GM23338 (cell line): Measurements from ENCODE around the gene PSMB11.

Experiments used
- CREB1 ChIP-seq: fragments of 250-450 bp; sonication (Bioruptor Pico); IDR thresholded peaks from 2 replicates; pipeline ENCODE4 v1.5.0; 2020; ENCODE audit warnings: low read depth, mild to moderate bottlenecking, moderate library complexity
- EZH2 ChIP-seq: fragments of 200-600 bp; sonication (generic); IDR thresholded peaks from one replicate; pipeline ENCODE4 v1.8.0; 2017; ENCODE audit warnings: antibody characterized with exemption, mild to moderate bottlenecking, low read depth; ENCODE audit not compliant: unreplicated experiment
- EZH2phosphoT487 ChIP-seq: fragments of 200-600 bp; sonication (generic); IDR thresholded peaks from one replicate; pipeline ENCODE4 v1.8.1; 2018; ENCODE audit warnings: antibody characterized with exemption; ENCODE audit not compliant: unreplicated experiment
- NANOG ChIP-seq: IDR thresholded peaks from 2 replicates; pipeline ENCODE4 v1.6.1; 2016; ENCODE audit warnings: antibody characterized with exemption, borderline replicate concordance
- POLR2AphosphoS5 ChIP-seq: IDR thresholded peaks from 2 replicates; pipeline ENCODE4 v1.6.1; 2016; ENCODE audit warnings: antibody characterized with exemption, low read depth
- REST ChIP-seq: IDR thresholded peaks from one replicate; pipeline ENCODE4 v1.6.1; 2018; ENCODE audit warnings: antibody characterized with exemption; ENCODE audit not compliant: unreplicated experiment
- ZNF114 ChIP-seq: fragments of 250-450 bp; sonication (Bioruptor Pico); IDR thresholded peaks from 2 replicates; pipeline ENCODE4 v1.5.0; 2020; ENCODE audit warnings: mild to moderate bottlenecking, moderate library complexity
- TF ChIP-seq, protein P1 (sequence below), 2 experiments: fragments of 200-600 bp in 1 of 2; sonication (generic) in 1 of 2; conservative IDR thresholded peaks; 2 replicates each; pipeline versions ENCODE4 v1.5.1 to v1.6.1; 2016 to 2017; ENCODE audit warnings: antibody characterized with exemption in 2 of 2, low read depth in 2 of 2, mild to moderate bottlenecking in 2 of 2, moderate library complexity in 1 of 2

DNA sequence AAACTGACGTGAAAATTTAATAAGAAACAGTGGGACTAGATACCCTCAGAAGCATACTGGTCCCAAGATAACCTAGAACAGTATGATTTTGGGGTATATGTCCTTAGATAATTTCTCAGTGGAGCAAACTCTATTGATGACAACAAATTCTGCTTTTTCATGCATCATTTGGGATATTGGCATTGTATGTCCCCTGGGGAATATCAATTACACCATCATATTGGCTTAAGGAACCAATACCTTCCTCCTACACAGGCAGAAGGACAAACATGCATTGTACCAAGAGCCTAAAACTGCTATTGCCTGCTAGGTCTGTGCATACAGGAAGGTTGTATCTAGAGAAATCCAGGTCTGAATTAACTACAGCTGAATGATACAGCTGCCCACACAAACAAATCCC is 32.9 kb downstream of the PSMB11 start:
- TF ChIP-seq, protein P1, sequence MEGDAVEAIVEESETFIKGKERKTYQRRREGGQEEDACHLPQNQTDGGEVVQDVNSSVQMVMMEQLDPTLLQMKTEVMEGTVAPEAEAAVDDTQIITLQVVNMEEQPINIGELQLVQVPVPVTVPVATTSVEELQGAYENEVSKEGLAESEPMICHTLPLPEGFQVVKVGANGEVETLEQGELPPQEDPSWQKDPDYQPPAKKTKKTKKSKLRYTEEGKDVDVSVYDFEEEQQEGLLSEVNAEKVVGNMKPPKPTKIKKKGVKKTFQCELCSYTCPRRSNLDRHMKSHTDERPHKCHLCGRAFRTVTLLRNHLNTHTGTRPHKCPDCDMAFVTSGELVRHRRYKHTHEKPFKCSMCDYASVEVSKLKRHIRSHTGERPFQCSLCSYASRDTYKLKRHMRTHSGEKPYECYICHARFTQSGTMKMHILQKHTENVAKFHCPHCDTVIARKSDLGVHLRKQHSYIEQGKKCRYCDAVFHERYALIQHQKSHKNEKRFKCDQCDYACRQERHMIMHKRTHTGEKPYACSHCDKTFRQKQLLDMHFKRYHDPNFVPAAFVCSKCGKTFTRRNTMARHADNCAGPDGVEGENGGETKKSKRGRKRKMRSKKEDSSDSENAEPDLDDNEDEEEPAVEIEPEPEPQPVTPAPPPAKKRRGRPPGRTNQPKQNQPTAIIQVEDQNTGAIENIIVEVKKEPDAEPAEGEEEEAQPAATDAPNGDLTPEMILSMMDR (conservative IDR thresholded peaks at IDR 0.05; ENCODE audit: low read depth in 2 of 2) = no peak
- TF ChIP-seq EZH2 (no peak), POLR2AphosphoS5 (no peak), REST (no peak), CREB1 (CRISPR knock-in tag) (no peak), EZH2phosphoT487 (no peak), ZNF114 (CRISPR knock-in tag) (no peak), NANOG (no peak)
